HepG2 (cell line): ENCODE data around the gene LRRC8D. TPM values are rescaled to one million over a fixed set of nuclear protein-coding genes. Genes with fewer than 3 reads are reported as not detected.

Experiments used
- ATAC-seq: fragments of 200-7000 bp; cut with Tn5 transposase; 3 replicates; pipeline ENCODE4 v1.9.1; 2020; ENCODE audit warnings: mild to moderate bottlenecking, moderate library complexity
- BruUV-seq: library from RNA; stranded (reverse); fragments of 400-500 nt; replicated peaks from 2 replicates; lab custom pipeline; 2021; lab: Mats Ljungman, UMichigan
- CTCF ChIA-PET: fragments of 300-600 bp; formaldehyde crosslinking; extraction: SDS; loops from one replicate; lab custom pipeline; 2021; ENCODE audit warnings: low total read pairs, inconsistent platforms, low intra/inter-chr PET ratio; lab: Yijun Ruan, JAX
- POLR2A ChIA-PET: fragments of 350-600 bp; sonication (Branson Sonifier 250); formaldehyde crosslinking; loops from one replicate; lab custom pipeline; 2020; ENCODE audit warnings: antibody characterized with exemption, inconsistent platforms; lab: Yijun Ruan, JAX
- DNase-seq: peaks from one replicate; pipeline ENCODE4 v3.0.0-alpha.2; 2015; ENCODE audit warnings: low spot score
- FAIRE-seq: peaks from 3 replicates; lab custom pipeline; 2011; peaks lifted over from hg19 to GRCh38; lab: Jason Lieb, UNC
- H2AFZ ChIP-seq: one replicate; pipeline ENCODE4 v1.6.1; 2011; ENCODE audit warnings: low read length, inconsistent platforms
- H3K27ac ChIP-seq: fragments of 300-600 bp; 3 replicates; pipeline ENCODE4 v1.8.0; 2011; ENCODE audit warnings: mixed run types, mild to moderate bottlenecking, mixed read lengths, low read length, inconsistent platforms; ENCODE audit not compliant: insufficient read depth; ENCODE audit errors: extremely low read length
- H3K27me3 ChIP-seq, 2 experiments: fragments of 200-600 bp in 1 of 2; 2 replicates in 1 of 2; 3 replicates in 1 of 2; pipeline versions ENCODE4 v1.6.0 to v1.8.0; 2011; ENCODE audit warnings: low read length in 2 of 2, mild to moderate bottlenecking in 2 of 2, moderate library complexity in 2 of 2, inconsistent platforms in 1 of 2; ENCODE audit not compliant: insufficient read depth in 2 of 2, control insufficient read depth in 1 of 2
- H3K36me3 ChIP-seq, 2 experiments: fragments of 200-600 bp in 1 of 2; replicated peaks in 1 of 2; 2 replicates in 1 of 2; 3 replicates in 1 of 2; pipeline versions ENCODE4 v1.5.1 to v1.8.0; 2011; ENCODE audit warnings: low read length in 2 of 2, inconsistent platforms in 1 of 2; ENCODE audit not compliant: insufficient read depth in 2 of 2, control insufficient read depth in 1 of 2
- H3K4me1 ChIP-seq: 2 replicates; pipeline ENCODE4 v1.5.1; 2012; ENCODE audit warnings: low read length, inconsistent platforms; ENCODE audit not compliant: insufficient read depth
- H3K4me2 ChIP-seq: 2 replicates; pipeline ENCODE4 v1.6.0; 2011; ENCODE audit warnings: low read depth, low read length, inconsistent platforms
- H3K4me3 ChIP-seq, 3 experiments: fragments of 200-600 bp in 1 of 3; sonication (generic), shearing (Covaris generic) in 1 of 3; replicated peaks in 1 of 3; 2 replicates each; pipeline ENCODE4 v1.5.1; 2011 to 2016; ENCODE audit warnings: low read length in 3 of 3, inconsistent platforms in 2 of 3, low read depth in 2 of 3, mild to moderate bottlenecking in 2 of 3, control low read depth in 1 of 3, mixed read lengths in 1 of 3; ENCODE audit not compliant: insufficient read depth in 1 of 3
- H3K79me2 ChIP-seq: one replicate; pipeline ENCODE4 v1.6.1; 2011; ENCODE audit warnings: low read length, inconsistent platforms; ENCODE audit not compliant: insufficient read depth
- H3K9ac ChIP-seq: 2 replicates; pipeline ENCODE4 v1.6.0; 2011; ENCODE audit warnings: mild to moderate bottlenecking, low read depth, low read length, inconsistent platforms; ENCODE audit not compliant: insufficient read depth
- H3K9me3 ChIP-seq: 2 replicates; pipeline ENCODE4 v1.5.1; 2012; ENCODE audit warnings: mild to moderate bottlenecking, low read length
- H4K20me1 ChIP-seq: 2 replicates; pipeline ENCODE4 v1.6.0; 2011; ENCODE audit warnings: inconsistent platforms, mild to moderate bottlenecking, low read length, moderate library complexity; ENCODE audit not compliant: insufficient read depth
- AKAP8 ChIP-seq: sonication (generic); formaldehyde crosslinking; IDR thresholded peaks from 2 replicates; pipeline ENCODE4 v1.5.1; 2020; ENCODE audit warnings: mild to moderate bottlenecking, missing genetic modification reagents
- CSRNP1 ChIP-seq: sonication (generic); formaldehyde crosslinking; IDR thresholded peaks from 2 replicates; pipeline ENCODE4 v1.8.1; 2023; ENCODE audit warnings: mild to moderate bottlenecking, missing genetic modification reagents
- GLI4 ChIP-seq: sonication (generic); formaldehyde crosslinking; IDR thresholded peaks from 2 replicates; pipeline ENCODE4 v1.5.1; 2020; ENCODE audit warnings: missing genetic modification reagents, mild to moderate bottlenecking, moderate library complexity, borderline replicate concordance
- HOXA5 ChIP-seq: sonication (generic); formaldehyde crosslinking; IDR thresholded peaks from 2 replicates; pipeline ENCODE4 v1.4.0; 2020; ENCODE audit warnings: missing genetic modification reagents
- KAT7 ChIP-seq: IDR thresholded peaks from 2 replicates; pipeline ENCODE4 v1.6.1; 2018; ENCODE audit warnings: borderline replicate concordance, missing compliant biosample characterization
- MLLT10 ChIP-seq: sonication (generic); formaldehyde crosslinking; IDR thresholded peaks from 2 replicates; pipeline ENCODE4 v1.4.0; 2020; ENCODE audit warnings: missing genetic modification reagents
- SAFB2 ChIP-seq: sonication (generic); formaldehyde crosslinking; IDR thresholded peaks from 2 replicates; pipeline ENCODE4 v1.5.1; 2020; ENCODE audit warnings: missing genetic modification reagents, low read depth, mild to moderate bottlenecking, borderline replicate concordance
- TFE3 ChIP-seq: IDR thresholded peaks from 2 replicates; pipeline ENCODE4 v1.6.1; 2016
- ZBTB21 ChIP-seq: sonication (generic); formaldehyde crosslinking; IDR thresholded peaks from 2 replicates; pipeline ENCODE4 v1.4.0; 2020; ENCODE audit warnings: missing genetic modification reagents
- ZBTB4 ChIP-seq: sonication (generic); formaldehyde crosslinking; IDR thresholded peaks from 2 replicates; pipeline ENCODE4 v1.4.0; 2020; ENCODE audit warnings: missing genetic modification reagents, mild to moderate bottlenecking, borderline replicate concordance
- ZMAT3 ChIP-seq: sonication (generic); formaldehyde crosslinking; conservative IDR thresholded peaks from 2 replicates; pipeline ENCODE4 v1.7.0; 2021; ENCODE audit warnings: missing genetic modification reagents
- ZNF329 ChIP-seq: sonication (generic); formaldehyde crosslinking; IDR thresholded peaks from 2 replicates; pipeline ENCODE4 v1.9.0; 2021; ENCODE audit warnings: low read depth, mild to moderate bottlenecking, missing genetic modification reagents
- ZNF674 ChIP-seq: sonication (generic); formaldehyde crosslinking; IDR thresholded peaks from 2 replicates; pipeline ENCODE4 v1.5.0; 2020; ENCODE audit warnings: low read depth, mild to moderate bottlenecking, missing genetic modification reagents
- ZNF770 ChIP-seq: sonication (generic); formaldehyde crosslinking; IDR thresholded peaks from 2 replicates; pipeline ENCODE4 v1.5.0; 2020; ENCODE audit warnings: mild to moderate bottlenecking, missing genetic modification reagents
- WGBS: methylation state at CpG from one replicate; pipeline ENCODE4 v1.1.6; 2017; ENCODE audit warnings: low lambda C conversion rate; 5-methylcytosine and 5-hydroxymethylcytosine counted together
- in situ Hi-C: cut with HindIII; loops from 2 replicates; pipeline ENCODE4 v1.10.0; 2017; ENCODE audit warnings: low pct_unique_long_range_greater_than_20kb; ENCODE audit not compliant: extremely low pct_ligation_motif_present
- intact Hi-C: fragments of 100-400 bp; cut with micrococcal nuclease; formaldehyde crosslinking; loops from one replicate; pipeline ENCODE4 v1.10.0; 2022; ENCODE audit not compliant: unreplicated experiment
- polyA plus RNA-seq, 8 experiments: library from polyadenylated mRNA; depleted of rRNA in 3 of 8; stranded (reverse) in 7 of 8; unstranded in 1 of 8; fragments of >200 nt; fragmentation: Illumina TruSeq in 4 of 8; extraction: Trizol in 4 of 8; gene quantifications; 2 replicates each; pipeline versions ENCODE4 v1.2.1 to v1.2.3, GENCODE V29; 2011 to 2016; ENCODE audit warnings: low read depth in 4 of 8, missing spikeins in 1 of 8, mixed read lengths in 1 of 8; ENCODE audit not compliant: insufficient read depth in 1 of 8
- total RNA-seq, 5 experiments: library from RNA; depleted of rRNA; stranded (reverse); fragments of >200 nt; fragmentation: Illumina TruSeq; extraction: Trizol; gene quantifications; 2 replicates each; pipeline ENCODE4 v1.2.3, GENCODE V29; 2016; ENCODE audit warnings: low read depth in 1 of 5

LRRC8D gene
- total and polyA plus RNA-seq, 2 of the 13 experiments (the other 11 are each of a cell fraction or from before 2014, with no cell fraction given), result 29.9 to 45.5 TPM

- peak; percentile 64 for FAIRE-seq
- intact Hi-C loops, result loop anchor here (1.0 to 2.0 kb wide), 4 partner anchors 15 to 122 kb away; partner anchors contain the start of gene LRRC8D
- no peaks in the 10 kb centered on the region for H4K20me1 ChIP-seq
- no peaks in the 10 kb centered on the region for H3K79me2 ChIP-seq
- H3K9me3 ChIP-seq, result no peaks in the 10 kb centered on the region
- H3K9ac ChIP-seq, result peak overlapping the region; percentile 64
- H3K36me3 ChIP-seq, result no peaks in the 10 kb centered on the region; a peak in 1 of 5 replicates
- no peak overlapping the region for H2AFZ ChIP-seq
- in situ Hi-C loops, result no loop called here
- WGBS, result 39% methylated on average over 8 of the region's 8 CpGs
- no TSS peak for BruUV-seq
- no peaks in the 10 kb centered on the region for H3K27me3 ChIP-seq
- H3K4me3 ChIP-seq, result peak overlapping the region in 1 of 3 experiments; percentile 17; a peak in 1 of 6 replicates
- H3K4me1 ChIP-seq, result peaks cover 74% of the 10 kb centered on the region
- peak overlapping the region; percentile 80 for H3K27ac ChIP-seq
- H3K4me2 ChIP-seq, result peak overlapping the region; percentile 50
- POLR2A ChIA-PET, result interaction anchor here (1.3 to 2.9 kb wide), 2 partner anchors 107 to 121 kb away, joined by 4 to 11 read pairs; partner anchors contain the start of gene LRRC8D
- peak; percentile 96 for DNase-seq
- CTCF ChIA-PET, result no interaction called here
- peak; percentile 87 for ATAC-seq
- TF ChIP-seq ZNF674 (CRISPR knock-in tag) (no peak), ZBTB21 (CRISPR knock-in tag) (peak; percentile 47; the same call in 1 of the 2 replicates), CSRNP1 (CRISPR knock-in tag) (peak; percentile 28; the same call in 1 of the 2 replicates), SAFB2 (CRISPR knock-in tag) (peak; percentile 33; the same call in 1 of the 2 replicates), HOXA5 (CRISPR knock-in tag) (0 out of 2 replicates have a peak, but pooled peaks have one; percentile 59), ZNF329 (CRISPR knock-in tag) (no peak), ZMAT3 (CRISPR knock-in tag) (peak; percentile 27; the same call in 1 of the 2 replicates), MLLT10 (CRISPR knock-in tag) (no peak), KAT7 (peak; percentile 78; the same call in 1 of the 2 replicates), ZBTB4 (CRISPR knock-in tag) (no peak), GLI4 (CRISPR knock-in tag) (no peak), TFE3 (CRISPR knock-in tag) (peak; percentile 30; the same call in 1 of the 2 replicates), ZNF770 (CRISPR knock-in tag) (no peak), AKAP8 (CRISPR knock-in tag) (peak; percentile 69; the same call in 1 of the 2 replicates)
Measured at GRCh38 chr1:89942825-89943658, 122.2 kb downstream of the LRRC8D start.
